WTC11 (cell line): ENCODE data around the gene NLGN3. TPM values are rescaled to one million over a fixed set of nuclear protein-coding genes. Genes with fewer than 3 reads are reported as not detected.

Experiments
- ATAC-seq: fragments of 200-7000 bp; cut with Tn5 transposase; 2 replicates; pipeline ENCODE4 v1.10.0; 2021; ENCODE audit warnings: mild to moderate bottlenecking, moderate library complexity
- CTCF ChIA-PET: fragments of 300-600 bp; sonication (Branson Sonifier 250); formaldehyde crosslinking; loops from one replicate; lab custom pipeline; 2021; ENCODE audit warnings: antibody characterized with exemption; lab: Charles Lee
- POLR2A ChIA-PET: fragments of 350-600 bp; sonication (Branson Sonifier 250); formaldehyde crosslinking; loops from one replicate; lab custom pipeline; 2021; ENCODE audit warnings: antibody characterized with exemption; lab: Charles Lee
- DNase-seq: peaks from one replicate; pipeline ENCODE4 v3.0.0; 2021; ENCODE audit warnings: low spot score
- H3K27ac Mint-ChIP-seq: 2 replicates; pipeline ENCODE4 v1.8.0; 2021; ENCODE audit warnings: mixed read lengths
- H3K27me3 Mint-ChIP-seq: 2 replicates; pipeline ENCODE4 v1.8.0; 2021; ENCODE audit warnings: low read depth, mild to moderate bottlenecking, moderate library complexity, mixed read lengths
- H3K36me3 Mint-ChIP-seq: 2 replicates; pipeline ENCODE4 v1.8.0; 2021; ENCODE audit warnings: mixed read lengths
- H3K4me1 Mint-ChIP-seq: 2 replicates; pipeline ENCODE4 v1.8.0; 2022; ENCODE audit warnings: mixed read lengths
- H3K4me3 Mint-ChIP-seq: 2 replicates; pipeline ENCODE4 v1.8.0; 2021; ENCODE audit warnings: mild to moderate bottlenecking, moderate library complexity, mixed read lengths
- H3K9me3 Mint-ChIP-seq: 2 replicates; pipeline ENCODE4 v1.8.0; 2021; ENCODE audit warnings: mixed read lengths
- AR ChIP-seq: fragments of 250-450 bp; sonication (Bioruptor Pico); IDR thresholded peaks from 2 replicates; pipeline ENCODE4 v1.9.0; 2021; ENCODE audit warnings: mild to moderate bottlenecking
- ATF2 ChIP-seq: sonication (generic); formaldehyde crosslinking; IDR thresholded peaks from 2 replicates; pipeline ENCODE4 v1.8.1; 2022; ENCODE audit warnings: low read depth, missing genetic modification reagents, borderline replicate concordance
- CTCF ChIP-seq: fragments of 200-600 bp; IDR thresholded peaks from 2 replicates; pipeline ENCODE4 v1.8.0; 2022; ENCODE audit warnings: antibody characterized with exemption
- E2F4 ChIP-seq: sonication (generic); formaldehyde crosslinking; IDR thresholded peaks from 2 replicates; pipeline ENCODE4 v1.8.1; 2022; ENCODE audit warnings: low read depth, mild to moderate bottlenecking, moderate library complexity, missing genetic modification reagents, borderline replicate concordance
- IRF1 ChIP-seq: sonication (generic); formaldehyde crosslinking; IDR thresholded peaks from 2 replicates; pipeline ENCODE4 v1.8.0; 2023; ENCODE audit warnings: missing genetic modification reagents
- KAT7 ChIP-seq: sonication (generic); formaldehyde crosslinking; IDR thresholded peaks from 2 replicates; pipeline ENCODE4 v1.8.1; 2023; ENCODE audit warnings: missing genetic modification reagents, mild to moderate bottlenecking, borderline replicate concordance
- MXD4 ChIP-seq: fragments of 250-450 bp; sonication (Bioruptor Pico); IDR thresholded peaks from 2 replicates; pipeline ENCODE4 v1.8.0; 2021; ENCODE audit warnings: mild to moderate bottlenecking, moderate library complexity, borderline replicate concordance
- MYBL2 ChIP-seq: sonication (generic); formaldehyde crosslinking; IDR thresholded peaks from 2 replicates; pipeline ENCODE4 v1.8.1; 2023; ENCODE audit warnings: mild to moderate bottlenecking, moderate library complexity, missing genetic modification reagents
- NR2C2 ChIP-seq: sonication (generic); formaldehyde crosslinking; IDR thresholded peaks from 2 replicates; pipeline ENCODE4 v1.8.0; 2022; ENCODE audit warnings: mild to moderate bottlenecking, missing genetic modification reagents
- PRDM15 ChIP-seq: sonication (generic); formaldehyde crosslinking; IDR thresholded peaks from 2 replicates; pipeline ENCODE4 v1.8.0; 2022; ENCODE audit warnings: missing genetic modification reagents
- PREB ChIP-seq: sonication (generic); formaldehyde crosslinking; IDR thresholded peaks from 2 replicates; pipeline ENCODE4 v1.8.1; 2022; ENCODE audit warnings: mild to moderate bottlenecking, missing genetic modification reagents, moderate library complexity, borderline replicate concordance
- ZNF121 ChIP-seq: sonication (generic); formaldehyde crosslinking; IDR thresholded peaks from 2 replicates; pipeline ENCODE4 v1.8.0; 2023; ENCODE audit warnings: missing genetic modification reagents
- ZNF317 ChIP-seq: sonication (generic); formaldehyde crosslinking; IDR thresholded peaks from 2 replicates; pipeline ENCODE4 v1.8.1; 2023; ENCODE audit warnings: low read depth, mild to moderate bottlenecking, moderate library complexity, missing genetic modification reagents, borderline replicate concordance
- ZNF423 ChIP-seq: fragments of 250-450 bp; sonication (Bioruptor Pico); IDR thresholded peaks from 2 replicates; pipeline ENCODE4 v2.1.2; 2022; ENCODE audit warnings: mild to moderate bottlenecking, moderate library complexity
- ZNF512 ChIP-seq: sonication (generic); formaldehyde crosslinking; IDR thresholded peaks from 2 replicates; pipeline ENCODE4 v1.8.1; 2022; ENCODE audit warnings: missing genetic modification reagents, borderline replicate concordance
- total RNA-seq: library from RNA; stranded (reverse); gene quantifications from 3 replicates; pipeline ENCODE4 v1.2.3, GENCODE V29; 2021

Gene NLGN3
- total RNA-seq, 1 experiment from 2014 or later = 10.8 TPM

GRCh38 chrX:71118032-71118984 is 26.3 kb upstream of the NLGN3 start, which contains the start of gene MED12:
Gene MED12, plus strand, starts transcription at chrX:71118596. Its CDS starts 159 bp downstream, at chrX:71118755.
- TF ChIP-seq CTCF (no peak), PRDM15 (CRISPR knock-in tag) (no peak), MYBL2 (CRISPR knock-in tag) (no peak), MXD4 (CRISPR knock-in tag) (no peak), IRF1 (CRISPR knock-in tag) (no peak), AR (no peak), ATF2 (CRISPR knock-in tag) (no peak), ZNF121 (no peak), E2F4 (CRISPR knock-in tag) (no peak), ZNF317 (CRISPR knock-in tag) (no peak), ZNF423 (CRISPR knock-in tag) (no peak), KAT7 (CRISPR knock-in tag) (no peak), ZNF512 (CRISPR knock-in tag) (no peak), NR2C2 (CRISPR knock-in tag) (no peak), PREB (CRISPR knock-in tag) (no peak)
- H3K36me3 Mint-ChIP-seq = peaks cover 22% of the 10 kb centered on the region
- ChIA-PET POLR2A (interaction anchor here (0.6 to 1.7 kb wide), 8 partner anchors 15 to 248 kb away, joined by 3 to 7 read pairs (median 4); partner anchors contain the start of genes NONO and TAF1), CTCF (interaction anchor here (0.7 to 1.7 kb wide), 8 partner anchors 10 to 148 kb away, joined by 3 to 9 read pairs (median 5); no protein-coding TSS in a partner anchor)
- H3K9me3 Mint-ChIP-seq = no peaks in the 10 kb centered on the region
- peak; percentile 99 for ATAC-seq
- H3K4me1 Mint-ChIP-seq = 0 out of 2 replicates have a peak, but pooled peaks cover 2% of the 10 kb centered on the region
- H3K4me3 Mint-ChIP-seq = peak within 1 kb of the TSS; percentile 74
- H3K27ac Mint-ChIP-seq = peak within 1 kb of the TSS; percentile 45; the same call in 1 of the 2 replicates
- H3K27me3 Mint-ChIP-seq = peaks cover 34% of the 10 kb centered on the region
- peak; percentile 89 for DNase-seq
